Activated CD8-positive, alpha-beta T cell treated with anti-CD3 and anti-CD28 coated beads for 36 hours (primary cell): ENCODE results near the gene GLCE. TPM values are rescaled to one million over a fixed set of nuclear protein-coding genes. Genes with fewer than 3 reads are reported as not detected.

Experiments used
- ATAC-seq: fragments of 200-7000 bp; cut with Tn5 transposase; one replicate; pipeline ENCODE4 v1.10.0; 2021; ENCODE audit warnings: mild to moderate bottlenecking, moderate library complexity
- CTCF ChIA-PET: fragments of 350-600 bp; sonication (Branson Sonifier 250); formaldehyde crosslinking; loops from one replicate; lab custom pipeline; 2021; ENCODE audit warnings: antibody characterized with exemption; lab: Charles Lee
- POLR2A ChIA-PET: fragments of 350-600 bp; sonication (Branson Sonifier 250); formaldehyde crosslinking; loops from one replicate; lab custom pipeline; 2021; ENCODE audit warnings: antibody characterized with exemption; lab: Charles Lee
- DNase-seq: peaks from one replicate; pipeline ENCODE4 v3.0.0-alpha.2; 2020
- H3K27ac Mint-ChIP-seq: one replicate; pipeline ENCODE4 v1.8.0; 2021; ENCODE audit warnings: mild to moderate bottlenecking, mixed read lengths
- H3K27me3 Mint-ChIP-seq: one replicate; pipeline ENCODE4 v1.8.0; 2021; ENCODE audit warnings: mixed read lengths
- H3K36me3 Mint-ChIP-seq: one replicate; pipeline ENCODE4 v1.8.0; 2021; ENCODE audit warnings: low read depth, mixed read lengths
- H3K4me1 Mint-ChIP-seq: one replicate; pipeline ENCODE4 v1.8.0; 2021; ENCODE audit warnings: low read depth, mixed read lengths
- H3K4me3 Mint-ChIP-seq: one replicate; pipeline ENCODE4 v1.8.0; 2021; ENCODE audit warnings: mild to moderate bottlenecking, moderate library complexity, mixed read lengths
- H3K9me3 Mint-ChIP-seq: one replicate; pipeline ENCODE4 v1.8.0; 2021; ENCODE audit warnings: mixed read lengths
- CTCF ChIP-seq: fragments of 200-600 bp; IDR thresholded peaks from one replicate; pipeline ENCODE4 v1.8.0; 2022; ENCODE audit warnings: antibody characterized with exemption, mild to moderate bottlenecking
- intact Hi-C: fragments of 100-400 bp; cut with micrococcal nuclease; formaldehyde crosslinking; loops from one replicate; pipeline ENCODE4 v1.10.0; 2022
- total RNA-seq, 2 experiments: library from RNA; stranded (reverse); gene quantifications; one replicate each; pipeline ENCODE4 v1.2.3, GENCODE V29; 2021

Gene GLCE
- total RNA-seq, 2 experiments from 2014 or later = 2.8 to 4.3 TPM

GRCh38 chr15:69131362-69132220 is 28.8 kb upstream of the GLCE start:
- H3K36me3 Mint-ChIP-seq = no peaks in the 10 kb centered on the region
- TF ChIP-seq CTCF = no peak
- intact Hi-C loops = no loop called here
- H3K27ac Mint-ChIP-seq = no peak overlapping the region
- CTCF ChIA-PET = no interaction called here
- DNase-seq (no peak), ATAC-seq (no peak)
- H3K27me3 Mint-ChIP-seq = no peaks in the 10 kb centered on the region
- H3K4me1 Mint-ChIP-seq = no peaks in the 10 kb centered on the region
- H3K4me3 Mint-ChIP-seq = no peak overlapping the region
- POLR2A ChIA-PET = no interaction called here
- H3K9me3 Mint-ChIP-seq = no peaks in the 10 kb centered on the region

DNA sequence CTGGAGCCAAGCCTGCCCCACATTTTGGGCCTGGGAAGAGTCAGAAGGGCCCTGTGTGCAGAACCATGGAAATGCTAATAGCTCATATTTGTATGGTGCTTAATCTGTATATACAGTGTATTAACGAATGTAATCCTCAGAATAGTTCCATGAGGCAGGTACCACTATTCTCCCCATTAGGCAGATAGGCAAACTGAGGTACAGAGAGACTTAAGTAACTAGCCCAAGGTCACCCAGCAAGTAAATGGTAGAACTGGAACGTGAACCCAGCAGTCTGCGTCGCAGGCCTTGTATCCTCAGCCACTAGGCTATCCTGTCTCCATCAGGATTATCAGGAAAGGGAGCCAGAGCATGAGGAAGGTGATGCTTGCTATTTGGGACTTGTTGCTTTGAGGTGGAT is 28.0 kb upstream of the GLCE start:
- CTCF ChIA-PET = no interaction called here
- Mint-ChIP-seq H3K36me3 (no peaks in the 10 kb centered on the region), H3K4me3 (no peak overlapping the region), H3K27me3 (no peaks in the 10 kb centered on the region), H3K9me3 (no peaks in the 10 kb centered on the region), H3K4me1 (no peaks in the 10 kb centered on the region), H3K27ac (no peak overlapping the region)
- ATAC-seq = no peak
- no peak for DNase-seq
- POLR2A ChIA-PET = no interaction called here
- intact Hi-C loops = no loop called here
- no peak for TF ChIP-seq CTCF

GRCh38 chr15:69132977-69133861 is 27.2 kb upstream of the GLCE start:
- POLR2A ChIA-PET = interaction anchor here (0.6 kb wide), 1 partner anchor 13 kb away, joined by 3 read pairs; no protein-coding TSS in a partner anchor

GRCh38 chr15:69133862-69134519 is 26.4 kb upstream of the GLCE start:
- ATAC-seq (no peak), DNase-seq (no peak)
- no peaks in the 10 kb centered on the region for H3K4me1 Mint-ChIP-seq
- no peaks in the 10 kb centered on the region for H3K36me3 Mint-ChIP-seq
- H3K4me3 Mint-ChIP-seq = no peak overlapping the region
- no peak for TF ChIP-seq CTCF
- POLR2A ChIA-PET = no interaction called here
- CTCF ChIA-PET = no interaction called here
- no peaks in the 10 kb centered on the region for H3K9me3 Mint-ChIP-seq
- intact Hi-C loops = no loop called here
- peaks cover 3% of the 10 kb centered on the region for H3K27me3 Mint-ChIP-seq
- H3K27ac Mint-ChIP-seq = no peak overlapping the region

More at GRCh38 chr15:69132977-69133861, 27.2 kb upstream of the GLCE start:
- ATAC-seq (no peak), DNase-seq (no peak)
- no peak for TF ChIP-seq CTCF
- CTCF ChIA-PET = no interaction called here
- Mint-ChIP-seq H3K27me3 (peaks cover under 1% of the 10 kb centered on the region), H3K4me3 (no peak overlapping the region), H3K9me3 (no peaks in the 10 kb centered on the region), H3K4me1 (no peaks in the 10 kb centered on the region), H3K36me3 (no peaks in the 10 kb centered on the region), H3K27ac (no peak overlapping the region)
- intact Hi-C loops = no loop called here
